Upper lobe of right lung (tissue), 1 donor: ENCODE results near the gene NDUFB8. TPM values are rescaled to one million over a fixed set of nuclear protein-coding genes. Genes with fewer than 3 reads are reported as not detected.

Experiments
- ATAC-seq: fragments of 200-7000 bp; cut with Tn5 transposase; one replicate; pipeline ENCODE4 v1.9.1; 2020; ENCODE audit warnings: mild to moderate bottlenecking, moderate library complexity
- DNase-seq: peaks from one replicate; pipeline ENCODE4 v3.0.0-alpha.2; 2020
- H3K27ac ChIP-seq: fragments of 200-600 bp; one replicate; pipeline ENCODE4 v1.8.0; 2022
- H3K27me3 ChIP-seq: fragments of 200-600 bp; one replicate; pipeline ENCODE4 v1.8.0; 2022; ENCODE audit warnings: mild to moderate bottlenecking
- H3K36me3 ChIP-seq: fragments of 200-600 bp; one replicate; pipeline ENCODE4 v1.8.0; 2022
- H3K4me1 ChIP-seq: fragments of 200-600 bp; one replicate; pipeline ENCODE4 v1.8.0; 2022
- H3K4me3 ChIP-seq: fragments of 200-600 bp; one replicate; pipeline ENCODE4 v1.8.0; 2022; ENCODE audit warnings: mild to moderate bottlenecking
- H3K9me3 ChIP-seq: fragments of 200-600 bp; one replicate; pipeline ENCODE4 v1.8.0; 2022
- CTCF ChIP-seq: fragments of 200-600 bp; IDR thresholded peaks from one replicate; pipeline ENCODE4 v1.8.0; 2022; ENCODE audit warnings: antibody characterized with exemption
- intact Hi-C: fragments of 100-400 bp; cut with DNase I; formaldehyde crosslinking; loops from one replicate; pipeline ENCODE4 v1.11.0; 2022
- total RNA-seq: library from RNA; stranded (reverse); fragmentation: NEBNext Ultra II Directional; extraction: Animal tissue kit (Norgen Biotek cat#: 25700); gene quantifications from one replicate; pipeline ENCODE4 v1.2.1, GENCODE V29; 2021
- donor health status: DM: no; HTN: yes; CAD: no; lungs with severe emphysema.

The NDUFB8 gene
- total RNA-seq, 1 donor from 2014 or later: 110 TPM

- ATAC-seq (no peak), DNase-seq (no peak)
- Histone ChIP-seq H3K4me1 (peaks cover 11% of the 10 kb centered on the region), H3K4me3 (no peak overlapping the region), H3K27ac (no peak overlapping the region), H3K27me3 (peaks cover 64% of the 10 kb centered on the region), H3K36me3 (no peaks in the 10 kb centered on the region), H3K9me3 (no peaks in the 10 kb centered on the region)
- no peak for TF ChIP-seq CTCF
- intact Hi-C loops: no loop called here
These were observed 36.9 kb upstream of the NDUFB8 start for GRCh38 chr10:100566561-100566960.

- DNase-seq (no peak), ATAC-seq (no peak)
- H3K4me3 ChIP-seq: no peak overlapping the region
- no peak overlapping the region for H3K27ac ChIP-seq
- H3K36me3 ChIP-seq: no peaks in the 10 kb centered on the region
- TF ChIP-seq CTCF: no peak
- no peaks in the 10 kb centered on the region for H3K9me3 ChIP-seq
- H3K27me3 ChIP-seq: peaks cover 67% of the 10 kb centered on the region
- intact Hi-C loops: no loop called here
- H3K4me1 ChIP-seq: peaks cover 11% of the 10 kb centered on the region
These were observed 35.7 kb upstream of the NDUFB8 start for GRCh38 chr10:100565206-100565985.

GRCh38 chr10:100562008-100562672 lies 32.5 kb upstream of the NDUFB8 start:
- intact Hi-C loops: no loop called here
- peak; percentile 86 for DNase-seq
- TF ChIP-seq CTCF: peak; percentile 66
- peaks cover 48% of the 10 kb centered on the region for H3K27me3 ChIP-seq
- no peaks in the 10 kb centered on the region for H3K36me3 ChIP-seq
- peaks cover 11% of the 10 kb centered on the region for H3K4me1 ChIP-seq
- no peaks in the 10 kb centered on the region for H3K9me3 ChIP-seq
- H3K4me3 ChIP-seq: no peak overlapping the region
- ATAC-seq: peak; percentile 95
- H3K27ac ChIP-seq: no peak overlapping the region

GRCh38 chr10:100561005-100561404 lies 31.3 kb upstream of the NDUFB8 start:
- Histone ChIP-seq H3K27me3 (peaks cover 39% of the 10 kb centered on the region), H3K9me3 (no peaks in the 10 kb centered on the region), H3K4me3 (no peak overlapping the region), H3K36me3 (peaks cover 7% of the 10 kb centered on the region), H3K27ac (no peak overlapping the region), H3K4me1 (peaks cover 11% of the 10 kb centered on the region)
- ATAC-seq (no peak), DNase-seq (no peak)
- TF ChIP-seq CTCF: no peak
- intact Hi-C loops: no loop called here

GRCh38 chr10:100560248-100560647 lies 30.6 kb upstream of the NDUFB8 start:
- H3K4me1 ChIP-seq: peaks cover 11% of the 10 kb centered on the region
- peaks cover 12% of the 10 kb centered on the region for H3K36me3 ChIP-seq
- H3K4me3 ChIP-seq: no peak overlapping the region
- no peak for TF ChIP-seq CTCF
- no peak for DNase-seq
- ATAC-seq: no peak
- H3K9me3 ChIP-seq: no peaks in the 10 kb centered on the region
- H3K27me3 ChIP-seq: peaks cover 31% of the 10 kb centered on the region
- no peak overlapping the region for H3K27ac ChIP-seq
- intact Hi-C loops: no loop called here
